ENCODE data around the gene DPH6.

- TF ChIP-seq, protein P1, sequence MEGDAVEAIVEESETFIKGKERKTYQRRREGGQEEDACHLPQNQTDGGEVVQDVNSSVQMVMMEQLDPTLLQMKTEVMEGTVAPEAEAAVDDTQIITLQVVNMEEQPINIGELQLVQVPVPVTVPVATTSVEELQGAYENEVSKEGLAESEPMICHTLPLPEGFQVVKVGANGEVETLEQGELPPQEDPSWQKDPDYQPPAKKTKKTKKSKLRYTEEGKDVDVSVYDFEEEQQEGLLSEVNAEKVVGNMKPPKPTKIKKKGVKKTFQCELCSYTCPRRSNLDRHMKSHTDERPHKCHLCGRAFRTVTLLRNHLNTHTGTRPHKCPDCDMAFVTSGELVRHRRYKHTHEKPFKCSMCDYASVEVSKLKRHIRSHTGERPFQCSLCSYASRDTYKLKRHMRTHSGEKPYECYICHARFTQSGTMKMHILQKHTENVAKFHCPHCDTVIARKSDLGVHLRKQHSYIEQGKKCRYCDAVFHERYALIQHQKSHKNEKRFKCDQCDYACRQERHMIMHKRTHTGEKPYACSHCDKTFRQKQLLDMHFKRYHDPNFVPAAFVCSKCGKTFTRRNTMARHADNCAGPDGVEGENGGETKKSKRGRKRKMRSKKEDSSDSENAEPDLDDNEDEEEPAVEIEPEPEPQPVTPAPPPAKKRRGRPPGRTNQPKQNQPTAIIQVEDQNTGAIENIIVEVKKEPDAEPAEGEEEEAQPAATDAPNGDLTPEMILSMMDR (IDR thresholded peaks at IDR 0.05): no peak
- no peak for TF ChIP-seq EZH2phosphoT487 (IDR thresholded peaks at IDR 0.05)
Measured at GRCh38 chr15:35329521-35329961, 216.4 kb downstream of the DPH6 start.
